Thymus (tissue), 11 donors: ENCODE results near the gene CELF5. TPM values are rescaled to one million over a fixed set of nuclear protein-coding genes. Genes with fewer than 3 reads are reported as not detected.
A peak's percentile ranks its signal among the peaks of the same experiment; 100 is the strongest.

Experiments used
- DNase-seq, 9 donors: peaks; one replicate each; pipeline ENCODE4 v3.0.0-alpha.2; 2013; ENCODE audit warnings: low spot score in 9 of 9, low read depth in 6 of 9, missing footprints in 1 of 9
- H3K27ac ChIP-seq, 2 donors: one replicate each; pipeline ENCODE4 v1.5.1; 2013; ENCODE audit warnings: control low read depth in 1 of 2, low read depth in 1 of 2, low read length in 1 of 2, mild to moderate bottlenecking in 1 of 2, moderate library complexity in 1 of 2
- H3K27me3 ChIP-seq, 2 donors: one replicate each; pipeline ENCODE4 v1.5.1; 2013; ENCODE audit warnings: low read length in 1 of 2; ENCODE audit not compliant: control insufficient read depth in 2 of 2, insufficient read depth in 1 of 2
- H3K36me3 ChIP-seq, 2 donors: one replicate each; pipeline ENCODE4 v1.5.1; 2013; ENCODE audit warnings: low read length in 1 of 2, mild to moderate bottlenecking in 1 of 2, moderate library complexity in 1 of 2; ENCODE audit not compliant: control insufficient read depth in 2 of 2, insufficient read depth in 2 of 2
- H3K4me1 ChIP-seq, 2 donors: one replicate each; pipeline ENCODE4 v1.5.1; 2013; ENCODE audit warnings: low read length in 2 of 2; ENCODE audit not compliant: control insufficient read depth in 2 of 2, insufficient read depth in 2 of 2
- H3K4me3 ChIP-seq, 2 donors: one replicate each; pipeline ENCODE4 v1.5.1; 2013; ENCODE audit warnings: low read length in 2 of 2, control low read depth in 1 of 2, mild to moderate bottlenecking in 1 of 2
- H3K9me3 ChIP-seq, 2 donors: one replicate each; pipeline ENCODE4 v1.5.1; 2013; ENCODE audit warnings: low read length in 1 of 2, mild to moderate bottlenecking in 1 of 2; ENCODE audit not compliant: control insufficient read depth in 2 of 2, insufficient read depth in 1 of 2
- WGBS: extraction: QIAGEN DNeasy Blood & Tissue Kit; methylation state at CpG from one replicate; pipeline ENCODE4 v1.1.7; 2013; 5-methylcytosine and 5-hydroxymethylcytosine counted together
- polyA plus RNA-seq: library from polyadenylated mRNA; stranded (reverse); fragments of 200-250 nt; gene quantifications from one replicate; pipeline ENCODE4 v1.2.3, GENCODE V29; 2013
- total RNA-seq: library from RNA; stranded (reverse); fragments of 120-200 nt; gene quantifications from one replicate; pipeline ENCODE4 v1.2.4, GENCODE V29; 2013
- donor health status: healthy.

Gene CELF5
- total and polyA plus RNA-seq, 2 donors, result 0.28 to 1.4 TPM

DNA sequence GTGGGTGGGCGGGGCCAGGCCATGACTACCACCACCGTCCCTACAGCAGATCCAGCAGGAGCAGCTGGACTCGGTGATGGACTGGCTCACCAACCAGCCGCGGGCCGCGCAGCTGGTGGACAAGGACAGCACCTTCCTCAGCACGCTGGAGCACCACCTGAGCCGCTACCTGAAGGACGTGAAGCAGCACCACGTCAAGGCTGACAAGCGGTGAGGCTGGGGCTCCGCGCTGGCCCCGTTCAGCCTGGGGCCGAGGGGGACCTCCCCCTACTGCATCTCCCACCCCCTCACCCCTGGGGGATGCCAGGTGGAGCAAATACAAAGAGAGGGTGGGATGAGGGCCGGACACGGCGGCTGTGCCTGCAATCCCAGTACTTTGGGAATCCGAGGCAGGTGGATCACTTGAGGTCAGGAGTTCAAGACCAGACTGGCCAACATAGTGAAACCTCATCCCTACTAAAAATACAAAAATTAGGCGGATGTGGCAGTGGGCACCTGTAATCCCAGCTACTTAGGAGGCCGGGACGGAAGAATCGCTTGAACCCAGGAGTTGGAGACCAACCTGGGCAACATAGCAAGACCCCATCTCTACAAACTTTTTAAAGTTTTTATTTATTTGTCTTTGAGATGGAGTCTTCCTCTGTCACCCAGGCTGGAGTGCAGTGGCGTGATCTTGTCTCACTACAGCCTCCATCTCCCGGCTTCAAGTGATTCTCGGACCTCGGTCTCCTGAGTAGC lies 18.1 kb upstream of the CELF5 start:
- Histone ChIP-seq H3K27me3 (no peaks in the 10 kb centered on the region), H3K4me1 (no peaks in the 10 kb centered on the region), H3K4me3 (no peak overlapping the region), H3K27ac (no peak overlapping the region), H3K9me3 (peaks cover 0 to 4% of the 10 kb centered on the region in 2 donors), H3K36me3 (peaks cover 29 to 49% of the 10 kb centered on the region in 2 donors)
- no peak for DNase-seq
- 98% methylated on average over 28 of the region's 28 CpGs for WGBS

DNA sequence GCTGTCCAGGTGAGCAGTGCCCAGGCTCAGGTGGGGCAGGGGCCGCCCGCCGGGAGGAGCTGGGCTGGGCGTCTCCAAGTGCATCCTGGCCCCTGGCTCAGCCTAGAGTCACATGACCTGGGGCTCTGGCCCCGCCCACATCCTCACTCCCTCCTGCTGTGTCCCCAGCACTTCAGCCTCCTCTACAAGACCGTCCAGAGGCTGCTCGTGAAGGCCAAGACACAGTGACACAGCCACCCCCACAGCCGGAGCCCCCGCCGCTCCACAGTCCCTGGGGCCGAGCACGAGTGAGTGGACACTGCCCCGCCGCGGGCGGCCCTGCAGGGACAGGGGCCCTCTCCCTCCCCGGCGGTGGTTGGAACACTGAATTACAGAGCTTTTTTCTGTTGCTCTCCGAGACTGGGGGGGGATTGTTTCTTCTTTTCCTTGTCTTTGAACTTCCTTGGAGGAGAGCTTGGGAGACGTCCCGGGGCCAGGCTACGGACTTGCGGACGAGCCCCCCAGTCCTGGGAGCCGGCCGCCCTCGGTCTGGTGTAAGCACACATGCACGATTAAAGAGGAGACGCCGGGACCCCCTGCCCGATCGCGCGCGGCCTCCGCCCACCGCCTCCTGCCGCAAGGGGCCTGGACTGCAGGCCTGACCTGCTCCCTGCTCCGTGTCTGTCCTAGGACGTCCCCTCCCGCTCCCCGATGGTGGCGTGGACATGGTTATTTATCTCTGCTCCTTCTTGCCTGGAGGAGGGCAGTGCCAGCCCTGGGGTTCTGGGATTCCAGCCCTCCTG lies 16.8 kb upstream of the CELF5 start:
- peaks cover 29 to 49% of the 10 kb centered on the region in 2 donors for H3K36me3 ChIP-seq

GRCh38 chr19:3208317-3209207 lies 15.9 kb upstream of the CELF5 start:
- no peaks in the 10 kb centered on the region for H3K4me1 ChIP-seq
- WGBS, result 96% methylated on average over 33 of the region's 33 CpGs
- no peaks in the 10 kb centered on the region for H3K27me3 ChIP-seq
- no peaks in the 10 kb centered on the region for H3K9me3 ChIP-seq
- DNase-seq, result no peak
- no peak overlapping the region for H3K27ac ChIP-seq
- H3K36me3 ChIP-seq, result peaks cover 28 to 49% of the 10 kb centered on the region in 2 donors
- no peak overlapping the region for H3K4me3 ChIP-seq

More for the DNA sequence above, 16.8 kb upstream of the CELF5 start:
- DNase-seq, result no peak
- Histone ChIP-seq H3K4me1 (no peaks in the 10 kb centered on the region), H3K9me3 (no peaks in the 10 kb centered on the region), H3K27me3 (no peaks in the 10 kb centered on the region), H3K27ac (no peak overlapping the region), H3K4me3 (no peak overlapping the region)
- 97% methylated on average over 43 of the region's 43 CpGs for WGBS

- Histone ChIP-seq H3K36me3 (peaks cover 20 to 30% of the 10 kb centered on the region in 2 donors), H3K4me1 (no peaks in the 10 kb centered on the region), H3K9me3 (no peaks in the 10 kb centered on the region), H3K27me3 (no peaks in the 10 kb centered on the region), H3K4me3 (no peak overlapping the region), H3K27ac (no peak overlapping the region)
- DNase-seq, result peak in 4 of 9 donors; percentile 30 to 60 (median 48)
- 57% methylated on average over 20 of the region's 20 CpGs for WGBS
These were observed 14.0 kb upstream of the CELF5 start for GRCh38 chr19:3210347-3211017.

- 86% methylated on average over 12 of the region's 12 CpGs for WGBS
- peaks cover 20 to 24% of the 10 kb centered on the region in 2 donors for H3K36me3 ChIP-seq
- no peaks in the 10 kb centered on the region for H3K27me3 ChIP-seq
- H3K27ac ChIP-seq, result no peak overlapping the region
- H3K4me1 ChIP-seq, result no peaks in the 10 kb centered on the region
- DNase-seq, result no peak
- no peaks in the 10 kb centered on the region for H3K9me3 ChIP-seq
- no peak overlapping the region for H3K4me3 ChIP-seq
These were observed 13.3 kb upstream of the CELF5 start for GRCh38 chr19:3211191-3211590.

GRCh38 chr19:3213159-3213558 lies 11.3 kb upstream of the CELF5 start:
- Histone ChIP-seq H3K4me1 (no peaks in the 10 kb centered on the region), H3K9me3 (no peaks in the 10 kb centered on the region), H3K36me3 (peaks cover 5 to 7% of the 10 kb centered on the region in 2 donors), H3K27ac (no peak overlapping the region), H3K4me3 (no peak overlapping the region), H3K27me3 (no peaks in the 10 kb centered on the region)
- WGBS, result 98% methylated on average over 7 of the region's 7 CpGs
- no peak for DNase-seq

DNA sequence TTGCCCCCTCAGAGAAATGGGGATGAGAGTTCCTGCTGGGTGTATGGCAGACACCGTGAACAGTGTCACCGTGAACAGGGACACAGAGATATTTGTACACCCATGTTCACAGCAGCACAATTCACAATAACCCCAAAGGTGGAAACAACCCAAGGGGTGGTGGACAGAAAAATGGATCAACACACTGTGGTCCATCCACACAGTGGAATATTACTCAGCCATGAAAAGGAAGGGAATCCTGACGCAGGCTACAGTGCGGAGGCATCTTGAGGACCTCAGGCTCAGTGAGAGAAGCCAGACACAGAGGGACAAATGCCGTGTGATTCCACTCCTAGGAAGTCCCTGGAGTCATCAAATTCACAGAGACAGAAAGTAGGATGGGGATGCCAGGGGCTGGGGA lies 7.6 kb upstream of the CELF5 start:
- no peak overlapping the region for H3K27ac ChIP-seq
- no peaks in the 10 kb centered on the region for H3K27me3 ChIP-seq
- no peaks in the 10 kb centered on the region for H3K36me3 ChIP-seq
- no peaks in the 10 kb centered on the region for H3K4me1 ChIP-seq
- 88% methylated on average over 5 of the region's 5 CpGs for WGBS
- no peak overlapping the region for H3K4me3 ChIP-seq
- no peak for DNase-seq
- H3K9me3 ChIP-seq, result no peaks in the 10 kb centered on the region

GRCh38 chr19:3220576-3220975 lies 3.9 kb upstream of the CELF5 start:
- H3K9me3 ChIP-seq, result no peaks in the 10 kb centered on the region
- no peaks in the 10 kb centered on the region for H3K36me3 ChIP-seq
- H3K4me1 ChIP-seq, result no peaks in the 10 kb centered on the region
- H3K27ac ChIP-seq, result no peak overlapping the region
- peaks cover 0 to 18% of the 10 kb centered on the region in 2 donors for H3K27me3 ChIP-seq
- WGBS, result 93% methylated on average over 12 of the region's 12 CpGs
- no peak overlapping the region for H3K4me3 ChIP-seq
- no peak for DNase-seq
